GM23338 (cell line): ENCODE results near the gene KYNU. TPM values are rescaled to one million over a fixed set of nuclear protein-coding genes. Genes with fewer than 3 reads are reported as not detected.

Experiments used
- CREB1 ChIP-seq: fragments of 250-450 bp; sonication (Bioruptor Pico); IDR thresholded peaks from 2 replicates; pipeline ENCODE4 v1.5.0; 2020; ENCODE audit warnings: low read depth, mild to moderate bottlenecking, moderate library complexity
- EZH2 ChIP-seq: fragments of 200-600 bp; sonication (generic); IDR thresholded peaks from one replicate; pipeline ENCODE4 v1.8.0; 2017; ENCODE audit warnings: antibody characterized with exemption, mild to moderate bottlenecking, low read depth; ENCODE audit not compliant: unreplicated experiment
- EZH2phosphoT487 ChIP-seq: fragments of 200-600 bp; sonication (generic); IDR thresholded peaks from one replicate; pipeline ENCODE4 v1.8.1; 2018; ENCODE audit warnings: antibody characterized with exemption; ENCODE audit not compliant: unreplicated experiment
- POLR2AphosphoS5 ChIP-seq: IDR thresholded peaks from 2 replicates; pipeline ENCODE4 v1.6.1; 2016; ENCODE audit warnings: antibody characterized with exemption, low read depth
- REST ChIP-seq: IDR thresholded peaks from one replicate; pipeline ENCODE4 v1.6.1; 2018; ENCODE audit warnings: antibody characterized with exemption; ENCODE audit not compliant: unreplicated experiment
- ZNF114 ChIP-seq: fragments of 250-450 bp; sonication (Bioruptor Pico); IDR thresholded peaks from 2 replicates; pipeline ENCODE4 v1.5.0; 2020; ENCODE audit warnings: mild to moderate bottlenecking, moderate library complexity
- ZNF462 ChIP-seq: fragments of 250-450 bp; sonication (Bioruptor Pico); IDR thresholded peaks from 2 replicates; pipeline ENCODE4 v1.5.0; 2020; ENCODE audit warnings: mild to moderate bottlenecking, moderate library complexity
- polyA plus RNA-seq: library from polyadenylated mRNA; unstranded; fragments of >200 nt; fragmentation: Nextera tagmentation; extraction: Ambion mirVana; gene quantifications from 2 replicates; pipeline ENCODE4 v1.2.1, GENCODE V29; 2016
- total RNA-seq: library from RNA; depleted of rRNA; stranded (reverse); fragments of >200 nt; shearing (Covaris generic); gene quantifications from 2 replicates; pipeline ENCODE4 v1.2.3, GENCODE V29; 2014

Gene KYNU
- total and polyA plus RNA-seq, 2 experiments from 2014 or later: 0.03 to 0.21 TPM

DNA sequence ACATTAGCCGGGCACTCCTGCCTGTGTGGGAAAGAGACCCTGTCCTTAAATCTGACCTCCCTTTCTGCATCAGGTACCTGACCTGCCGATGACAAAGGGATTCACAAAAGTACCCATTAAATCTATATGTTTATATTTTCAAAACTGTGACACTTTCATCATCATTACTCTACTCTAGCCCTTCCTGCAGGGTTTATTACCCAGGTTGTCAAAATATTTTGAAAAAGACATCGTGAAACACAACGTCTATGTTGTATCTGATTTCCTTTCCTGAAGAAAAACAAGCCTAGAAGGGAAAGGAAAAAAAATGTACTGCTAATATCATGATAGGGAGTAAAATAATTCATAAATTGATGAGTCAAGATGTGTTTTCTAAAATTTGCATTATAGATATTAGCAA lies 15.2 kb upstream of the KYNU start (continued):
- no peak for TF ChIP-seq ZNF462
- TF ChIP-seq EZH2phosphoT487: no peak
- TF ChIP-seq POLR2AphosphoS5: no peak
- TF ChIP-seq ZNF114 (CRISPR knock-in tag): no peak
- TF ChIP-seq EZH2: no peak
- TF ChIP-seq REST: no peak
- TF ChIP-seq CREB1 (CRISPR knock-in tag): no peak
